K562 (cell line): Measurements from ENCODE around the gene TCF12. TPM values are rescaled to one million over a fixed set of nuclear protein-coding genes. Genes with fewer than 3 reads are reported as not detected.

Experiments
- ATAC-seq: fragments of 200-7000 bp; cut with Tn5 transposase; 3 replicates; pipeline ENCODE4 v1.9.1; 2020; ENCODE audit warnings: moderate library complexity
- BruUV-seq: library from RNA; stranded (reverse); fragments of 400-500 nt; replicated peaks from 2 replicates; lab custom pipeline; 2021; lab: Mats Ljungman, UMichigan
- CTCF ChIA-PET: fragments of 300-600 bp; formaldehyde crosslinking; extraction: SDS; loops from one replicate; lab custom pipeline; 2021; ENCODE audit warnings: low intra/inter-chr PET ratio; lab: Yijun Ruan, JAX
- POLR2A ChIA-PET: fragments of 300-600, 350-650 bp; sonication (Branson Sonifier 250); formaldehyde crosslinking; extraction: SDS; loops from one replicate; lab custom pipeline; 2021; ENCODE audit warnings: antibody characterized with exemption, inconsistent platforms; lab: Yijun Ruan, JAX
- DNase-seq, 4 experiments: peaks; one replicate each; pipeline versions ENCODE4 v3.0.0 to v3.0.0-alpha.2; 2011 to 2018; ENCODE audit warnings: low spot score in 3 of 4, mixed read lengths in 3 of 4; ENCODE audit errors: extremely low read depth in 1 of 4
- FAIRE-seq: peaks from 2 replicates; lab custom pipeline; 2011; peaks lifted over from hg19 to GRCh38; lab: Jason Lieb, UNC
- H2AFZ ChIP-seq: 2 replicates; pipeline ENCODE4 v1.6.0; 2011; ENCODE audit warnings: low read depth, low read length, control low read depth, inconsistent platforms
- H3K27ac ChIP-seq: fragments of 200-600 bp; 3 replicates; pipeline ENCODE4 v1.8.0; 2011; ENCODE audit warnings: low read depth, mild to moderate bottlenecking, control low read depth, inconsistent platforms, low read length, moderate library complexity, mixed read lengths; ENCODE audit errors: extremely low read depth
- H3K27me3 ChIP-seq, 2 experiments: fragments of 300-600 bp in 1 of 2; 2 replicates in 1 of 2; 3 replicates in 1 of 2; pipeline versions ENCODE4 v1.6.0 to v1.8.0; 2011; ENCODE audit warnings: inconsistent platforms in 2 of 2, low read length in 2 of 2, mild to moderate bottlenecking in 1 of 2, mixed read lengths in 1 of 2, moderate library complexity in 1 of 2; ENCODE audit not compliant: control insufficient read depth in 2 of 2, insufficient read depth in 2 of 2
- H3K36me3 ChIP-seq: fragments of 300-600 bp; 3 replicates; pipeline ENCODE4 v1.8.0; 2011; ENCODE audit warnings: mild to moderate bottlenecking, low read length, inconsistent platforms; ENCODE audit not compliant: control insufficient read depth, insufficient read depth
- H3K4me1 ChIP-seq, 2 experiments: fragments of 200-600 bp in 1 of 2; replicated peaks in 1 of 2; 2 replicates in 1 of 2; 3 replicates in 1 of 2; pipeline versions ENCODE4 v1.5.1 to v1.8.0; 2011; ENCODE audit warnings: inconsistent platforms in 2 of 2, low read length in 2 of 2, mild to moderate bottlenecking in 1 of 2, mixed read lengths in 1 of 2, moderate library complexity in 1 of 2; ENCODE audit not compliant: control insufficient read depth in 2 of 2, insufficient read depth in 2 of 2
- H3K4me2 ChIP-seq: 2 replicates; pipeline ENCODE4 v1.6.1; 2011; ENCODE audit warnings: low read length, control low read depth, inconsistent platforms, mixed read lengths; ENCODE audit not compliant: insufficient read depth
- H3K4me3 ChIP-seq: fragments of 200-600 bp; sonication (generic), shearing (Covaris generic); 2 replicates; pipeline ENCODE4 v1.5.1; 2016; ENCODE audit warnings: control low read depth, inconsistent platforms
- H3K79me2 ChIP-seq: fragments of 200-600 bp; 3 replicates; pipeline ENCODE4 v1.8.0; 2011; ENCODE audit warnings: low read length, inconsistent platforms; ENCODE audit not compliant: control insufficient read depth, insufficient read depth
- H3K9ac ChIP-seq, 2 experiments: 2 replicates each; pipeline versions ENCODE4 v1.6.0 to v1.6.1; 2011; ENCODE audit warnings: low read depth in 2 of 2, low read length in 2 of 2, control low read depth in 1 of 2, inconsistent platforms in 1 of 2, mild to moderate bottlenecking in 1 of 2, mixed read lengths in 1 of 2; ENCODE audit not compliant: insufficient read depth in 1 of 2
- H3K9me1 ChIP-seq: one replicate; pipeline ENCODE4 v1.6.0; 2011; ENCODE audit warnings: inconsistent platforms, mild to moderate bottlenecking, low read length, moderate library complexity; ENCODE audit not compliant: control insufficient read depth, insufficient read depth
- H3K9me3 ChIP-seq: replicated peaks from 2 replicates; pipeline ENCODE4 v1.5.1; 2011; ENCODE audit warnings: low read depth, low read length, inconsistent platforms; ENCODE audit not compliant: control insufficient read depth, insufficient read depth
- H4K20me1 ChIP-seq: replicated peaks from 2 replicates; pipeline ENCODE4 v1.6.1; 2011; ENCODE audit warnings: low read length, inconsistent platforms, mixed read lengths; ENCODE audit not compliant: control insufficient read depth, insufficient read depth
- KLF6 ChIP-seq: fragments of 250-450 bp; sonication (Bioruptor Pico); IDR thresholded peaks from 2 replicates; pipeline ENCODE4 v1.4.0; 2020; ENCODE audit warnings: mild to moderate bottlenecking, moderate library complexity, borderline replicate concordance
- RBFOX2 ChIP-seq: fragments of 200-400 bp; formaldehyde crosslinking; IDR thresholded peaks from 2 replicates; pipeline ENCODE4 v1.6.1; 2017; ENCODE audit warnings: low read depth, mild to moderate bottlenecking, low read length, moderate library complexity
- RBM15 ChIP-seq: fragments of 200-400 bp; formaldehyde crosslinking; IDR thresholded peaks from 2 replicates; pipeline ENCODE4 v1.6.1; 2018; ENCODE audit warnings: mild to moderate bottlenecking, low read length, moderate library complexity; ENCODE audit not compliant: insufficient read depth
- RNF2 ChIP-seq: sonication (generic); IDR thresholded peaks from 2 replicates; pipeline ENCODE4 v1.6.1; 2016
- STAT5A ChIP-seq: IDR thresholded peaks from 2 replicates; pipeline ENCODE4 v1.6.1; 2012; ENCODE audit warnings: low read length, inconsistent platforms, borderline replicate concordance
- WGBS: fragments of 100-300 bp; shearing (Covaris generic); methylation state at CpG from one replicate; pipeline ENCODE4 v1.1.6; 2016; ENCODE audit warnings: low coverage, mixed read lengths; ENCODE audit not compliant: insufficient coverage; ENCODE audit errors: missing lambda C conversion rate; 5-methylcytosine and 5-hydroxymethylcytosine counted together
- in situ Hi-C: fragments of 300-500 bp; cut with MboI; formaldehyde crosslinking; loops from 4 replicates; pipeline ENCODE4 v1.15.0; 2018; ENCODE audit warnings: inconsistent platforms, mixed read lengths
- intact Hi-C: fragments of 100-400 bp; cut with micrococcal nuclease; formaldehyde crosslinking; loops from 2 replicates; pipeline ENCODE4 v1.14.2; 2022
- polyA plus RNA-seq, 8 experiments: library from polyadenylated mRNA; depleted of rRNA in 4 of 8; stranded (reverse) in 5 of 8; unstranded in 3 of 8; fragments of >200 nt; fragmentation: Nextera tagmentation in 2 of 8; fragmentation: Illumina TruSeq in 1 of 8; extraction: Ambion mirVana in 2 of 8; extraction: Trizol in 1 of 8; gene quantifications; 2 replicates each; pipeline versions ENCODE4 v1.2.1 to v1.2.3, GENCODE V29; 2011 to 2014; ENCODE audit warnings: inconsistent platforms in 1 of 8, missing spikeins in 1 of 8
- total RNA-seq, 7 experiments: library from RNA; depleted of rRNA in 6 of 7; stranded (reverse); fragments of >200 nt in 6 of 7; fragmentation: Illumina TruSeq in 2 of 7; extraction: Trizol in 2 of 7; gene quantifications; 2 replicates each; pipeline versions ENCODE4 v1.2.1 to v1.2.3, GENCODE V29; 2011 to 2021; ENCODE audit warnings: low replicate concordance in 1 of 7
- TF ChIP-seq, protein P1 (sequence below): fragments of 250-450 bp; sonication (Bioruptor Pico); IDR thresholded peaks from 2 replicates; pipeline ENCODE4 v1.5.0; 2021; ENCODE audit warnings: mild to moderate bottlenecking, borderline replicate concordance
- TF ChIP-seq, protein P2 (sequence below), 2 experiments: fragments of 450-650 bp in 1 of 2; sonication (generic) in 1 of 2; formaldehyde crosslinking; conservative IDR thresholded peaks; 2 replicates each; pipeline versions ENCODE4 v1.4.0 to v1.8.1; 2020 to 2022; ENCODE audit warnings: mild to moderate bottlenecking in 1 of 2, missing genetic modification reagents in 1 of 2
- TF ChIP-seq, protein P3 (sequence below), 2 experiments: fragments of 450-650 bp; IDR thresholded peaks; 2 replicates each; pipeline ENCODE4 v1.6.1; 2018; ENCODE audit warnings: mild to moderate bottlenecking in 2 of 2, low read depth in 1 of 2; ENCODE audit not compliant: partially characterized antibody in 2 of 2
- TF ChIP-seq, protein P4 (sequence below): fragments of 250-450 bp; sonication (Bioruptor Pico); IDR thresholded peaks from 2 replicates; pipeline ENCODE4 v1.5.1; 2021; ENCODE audit warnings: mild to moderate bottlenecking
- TF ChIP-seq, protein P5 (sequence below), 3 experiments: IDR thresholded peaks in 2 of 3; conservative IDR thresholded peaks in 1 of 3; 2 replicates each; pipeline ENCODE4 v1.5.1; 2011 to 2012; ENCODE audit warnings: low read length in 3 of 3, mild to moderate bottlenecking in 3 of 3, control low read depth in 2 of 3, improper control_type of control experiment in 1 of 3, inconsistent platforms in 1 of 3, low read depth in 1 of 3, mixed read lengths in 1 of 3, moderate library complexity in 1 of 3; ENCODE audit not compliant: insufficient read depth in 2 of 3

The TCF12 gene
- total and polyA plus RNA-seq, 9 of the 15 experiments (the other 6 are each of a cell fraction or from before 2014, with no cell fraction given), result 10.5 to 132 (median 52.9) TPM

DNA sequence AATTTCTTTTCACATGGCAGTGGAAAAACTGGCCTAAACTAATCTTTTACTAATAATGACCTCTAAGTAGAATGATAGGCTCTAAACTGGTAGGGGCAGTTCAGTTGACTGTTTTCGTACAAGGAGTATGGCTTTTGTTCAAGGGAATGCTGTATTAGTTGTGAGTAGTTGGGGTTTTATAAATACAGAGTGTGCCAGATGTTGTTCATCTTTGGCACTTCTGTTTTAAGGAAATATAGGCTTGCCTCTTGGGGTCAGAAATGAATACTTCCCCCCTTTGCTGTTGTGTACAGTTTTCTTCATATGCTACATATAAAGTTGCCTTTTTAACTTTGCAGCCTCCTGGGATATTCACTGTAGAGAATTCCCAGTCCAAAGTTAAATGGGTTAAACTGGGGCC is 276.9 kb downstream of the TCF12 start:
- intact Hi-C loops, result no loop called here

More for the DNA sequence above, 276.9 kb downstream of the TCF12 start:
- in situ Hi-C loops, result no loop called here
- no peak overlapping the region for H3K4me2 ChIP-seq
- no peak overlapping the region for H2AFZ ChIP-seq
- CTCF ChIA-PET, result no interaction called here
- H3K4me1 ChIP-seq, result no peaks in the 10 kb centered on the region
- no peak overlapping the region for H3K9ac ChIP-seq
- no peak overlapping the region for H3K4me3 ChIP-seq
- H3K9me1 ChIP-seq, result no peaks in the 10 kb centered on the region
- ATAC-seq, result no peak
- TF ChIP-seq RNF2 (no peak), KLF6 (no peak), STAT5A (no peak), RBFOX2 (no peak), RBM15 (no peak)
- TF ChIP-seq, protein P1, sequence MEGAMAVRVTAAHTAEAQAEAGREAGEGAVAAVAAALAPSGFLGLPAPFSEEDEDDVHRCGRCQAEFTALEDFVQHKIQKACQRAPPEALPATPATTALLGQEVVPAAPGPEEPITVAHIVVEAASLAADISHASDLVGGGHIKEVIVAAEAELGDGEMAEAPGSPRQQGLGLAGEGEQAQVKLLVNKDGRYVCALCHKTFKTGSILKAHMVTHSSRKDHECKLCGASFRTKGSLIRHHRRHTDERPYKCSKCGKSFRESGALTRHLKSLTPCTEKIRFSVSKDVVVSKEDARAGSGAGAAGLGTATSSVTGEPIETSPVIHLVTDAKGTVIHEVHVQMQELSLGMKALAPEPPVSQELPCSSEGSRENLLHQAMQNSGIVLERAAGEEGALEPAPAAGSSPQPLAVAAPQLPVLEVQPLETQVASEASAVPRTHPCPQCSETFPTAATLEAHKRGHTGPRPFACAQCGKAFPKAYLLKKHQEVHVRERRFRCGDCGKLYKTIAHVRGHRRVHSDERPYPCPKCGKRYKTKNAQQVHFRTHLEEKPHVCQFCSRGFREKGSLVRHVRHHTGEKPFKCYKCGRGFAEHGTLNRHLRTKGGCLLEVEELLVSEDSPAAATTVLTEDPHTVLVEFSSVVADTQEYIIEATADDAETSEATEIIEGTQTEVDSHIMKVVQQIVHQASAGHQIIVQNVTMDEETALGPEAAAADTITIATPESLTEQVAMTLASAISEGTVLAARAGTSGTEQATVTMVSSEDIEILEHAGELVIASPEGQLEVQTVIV (CRISPR knock-in tag), result no peak
- TF ChIP-seq, protein P2, sequence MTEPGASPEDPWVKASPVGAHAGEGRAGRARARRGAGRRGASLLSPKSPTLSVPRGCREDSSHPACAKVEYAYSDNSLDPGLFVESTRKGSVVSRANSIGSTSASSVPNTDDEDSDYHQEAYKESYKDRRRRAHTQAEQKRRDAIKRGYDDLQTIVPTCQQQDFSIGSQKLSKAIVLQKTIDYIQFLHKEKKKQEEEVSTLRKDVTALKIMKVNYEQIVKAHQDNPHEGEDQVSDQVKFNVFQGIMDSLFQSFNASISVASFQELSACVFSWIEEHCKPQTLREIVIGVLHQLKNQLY (CRISPR knock-in tag; conservative IDR thresholded peaks at IDR 0.05), result no peak
- TF ChIP-seq, protein P3, sequence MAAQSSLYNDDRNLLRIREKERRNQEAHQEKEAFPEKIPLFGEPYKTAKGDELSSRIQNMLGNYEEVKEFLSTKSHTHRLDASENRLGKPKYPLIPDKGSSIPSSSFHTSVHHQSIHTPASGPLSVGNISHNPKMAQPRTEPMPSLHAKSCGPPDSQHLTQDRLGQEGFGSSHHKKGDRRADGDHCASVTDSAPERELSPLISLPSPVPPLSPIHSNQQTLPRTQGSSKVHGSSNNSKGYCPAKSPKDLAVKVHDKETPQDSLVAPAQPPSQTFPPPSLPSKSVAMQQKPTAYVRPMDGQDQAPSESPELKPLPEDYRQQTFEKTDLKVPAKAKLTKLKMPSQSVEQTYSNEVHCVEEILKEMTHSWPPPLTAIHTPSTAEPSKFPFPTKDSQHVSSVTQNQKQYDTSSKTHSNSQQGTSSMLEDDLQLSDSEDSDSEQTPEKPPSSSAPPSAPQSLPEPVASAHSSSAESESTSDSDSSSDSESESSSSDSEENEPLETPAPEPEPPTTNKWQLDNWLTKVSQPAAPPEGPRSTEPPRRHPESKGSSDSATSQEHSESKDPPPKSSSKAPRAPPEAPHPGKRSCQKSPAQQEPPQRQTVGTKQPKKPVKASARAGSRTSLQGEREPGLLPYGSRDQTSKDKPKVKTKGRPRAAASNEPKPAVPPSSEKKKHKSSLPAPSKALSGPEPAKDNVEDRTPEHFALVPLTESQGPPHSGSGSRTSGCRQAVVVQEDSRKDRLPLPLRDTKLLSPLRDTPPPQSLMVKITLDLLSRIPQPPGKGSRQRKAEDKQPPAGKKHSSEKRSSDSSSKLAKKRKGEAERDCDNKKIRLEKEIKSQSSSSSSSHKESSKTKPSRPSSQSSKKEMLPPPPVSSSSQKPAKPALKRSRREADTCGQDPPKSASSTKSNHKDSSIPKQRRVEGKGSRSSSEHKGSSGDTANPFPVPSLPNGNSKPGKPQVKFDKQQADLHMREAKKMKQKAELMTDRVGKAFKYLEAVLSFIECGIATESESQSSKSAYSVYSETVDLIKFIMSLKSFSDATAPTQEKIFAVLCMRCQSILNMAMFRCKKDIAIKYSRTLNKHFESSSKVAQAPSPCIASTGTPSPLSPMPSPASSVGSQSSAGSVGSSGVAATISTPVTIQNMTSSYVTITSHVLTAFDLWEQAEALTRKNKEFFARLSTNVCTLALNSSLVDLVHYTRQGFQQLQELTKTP (IDR thresholded peaks at IDR 0.05; ENCODE audit: low read depth in 1 of 2, partially characterized antibody in 2 of 2), result no peak
- TF ChIP-seq, protein P4, sequence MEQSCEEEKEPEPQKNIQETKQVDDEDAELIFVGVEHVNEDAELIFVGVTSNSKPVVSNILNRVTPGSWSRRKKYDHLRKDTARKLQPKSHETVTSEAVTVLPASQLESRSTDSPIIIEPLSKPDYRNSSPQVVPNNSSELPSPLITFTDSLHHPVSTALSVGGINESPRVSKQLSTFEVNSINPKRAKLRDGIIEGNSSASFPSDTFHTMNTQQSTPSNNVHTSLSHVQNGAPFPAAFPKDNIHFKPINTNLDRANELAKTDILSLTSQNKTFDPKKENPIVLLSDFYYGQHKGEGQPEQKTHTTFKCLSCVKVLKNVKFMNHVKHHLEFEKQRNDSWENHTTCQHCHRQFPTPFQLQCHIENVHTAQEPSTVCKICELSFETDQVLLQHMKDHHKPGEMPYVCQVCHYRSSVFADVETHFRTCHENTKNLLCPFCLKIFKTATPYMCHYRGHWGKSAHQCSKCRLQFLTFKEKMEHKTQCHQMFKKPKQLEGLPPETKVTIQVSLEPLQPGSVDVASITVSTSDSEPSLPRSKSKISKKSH (CRISPR knock-in tag), result no peak
- TF ChIP-seq, protein P5, sequence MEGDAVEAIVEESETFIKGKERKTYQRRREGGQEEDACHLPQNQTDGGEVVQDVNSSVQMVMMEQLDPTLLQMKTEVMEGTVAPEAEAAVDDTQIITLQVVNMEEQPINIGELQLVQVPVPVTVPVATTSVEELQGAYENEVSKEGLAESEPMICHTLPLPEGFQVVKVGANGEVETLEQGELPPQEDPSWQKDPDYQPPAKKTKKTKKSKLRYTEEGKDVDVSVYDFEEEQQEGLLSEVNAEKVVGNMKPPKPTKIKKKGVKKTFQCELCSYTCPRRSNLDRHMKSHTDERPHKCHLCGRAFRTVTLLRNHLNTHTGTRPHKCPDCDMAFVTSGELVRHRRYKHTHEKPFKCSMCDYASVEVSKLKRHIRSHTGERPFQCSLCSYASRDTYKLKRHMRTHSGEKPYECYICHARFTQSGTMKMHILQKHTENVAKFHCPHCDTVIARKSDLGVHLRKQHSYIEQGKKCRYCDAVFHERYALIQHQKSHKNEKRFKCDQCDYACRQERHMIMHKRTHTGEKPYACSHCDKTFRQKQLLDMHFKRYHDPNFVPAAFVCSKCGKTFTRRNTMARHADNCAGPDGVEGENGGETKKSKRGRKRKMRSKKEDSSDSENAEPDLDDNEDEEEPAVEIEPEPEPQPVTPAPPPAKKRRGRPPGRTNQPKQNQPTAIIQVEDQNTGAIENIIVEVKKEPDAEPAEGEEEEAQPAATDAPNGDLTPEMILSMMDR (IDR thresholded peaks at IDR 0.05 in 2 of 3, conservative IDR thresholded peaks at IDR 0.05 in 1 of 3; ENCODE audit: insufficient read depth in 2 of 3, low read depth in 1 of 3, low read length in 3 of 3), result no peak
- TF ChIP-seq, all 486 proteins: peak for 0
- no peak overlapping the region for H3K27ac ChIP-seq
- DNase-seq (no peak), FAIRE-seq (no peak)
- no peaks in the 10 kb centered on the region for H3K27me3 ChIP-seq
- WGBS, result 100% methylated on average over 1 of the region's 1 CpG
- no peaks in the 10 kb centered on the region for H4K20me1 ChIP-seq
- H3K36me3 ChIP-seq, result peaks cover 36% of the 10 kb centered on the region; the same call in 2 of the 3 replicates
- no peaks in the 10 kb centered on the region for H3K9me3 ChIP-seq
- no TSS peak for BruUV-seq
- no peaks in the 10 kb centered on the region for H3K79me2 ChIP-seq
- POLR2A ChIA-PET, result no interaction called here
